Peyer's patch (tissue), 4 donors: ENCODE results near the gene TTC39B.

Experiments used
- CTCF ChIP-seq, 6 experiments: fragments of 450-650 bp in 4 of 6; fragments of 200-600 bp in 2 of 6; sonication (generic) in 1 of 6; IDR thresholded peaks; one replicate each; pipeline ENCODE4 v1.5.1; 2017 to 2019; ENCODE audit warnings: antibody characterized with exemption in 6 of 6, mild to moderate bottlenecking in 3 of 6, moderate library complexity in 1 of 6
- POLR2A ChIP-seq, 2 donors: fragments of 450-650 bp; IDR thresholded peaks; one replicate each; pipeline ENCODE4 v1.5.1; 2017; ENCODE audit warnings: antibody characterized with exemption in 2 of 2, mild to moderate bottlenecking in 2 of 2, moderate library complexity in 2 of 2

- TF ChIP-seq CTCF (IDR thresholded peaks at IDR 0.05) (no peak), POLR2A (IDR thresholded peaks at IDR 0.05) (no peak)
Measured at GRCh38 chr9:15293804-15294316, 13.2 kb downstream of the TTC39B start.
